Left renal cortex interstitium (tissue), 4 donors: ENCODE measurements around the gene SLC25A10. TPM values are rescaled to one million over a fixed set of nuclear protein-coding genes. Genes with fewer than 3 reads are reported as not detected.

Source experiments
- DNase-seq, 4 donors: peaks; one replicate each; pipeline ENCODE4 v3.0.0-alpha.2; 2013; ENCODE audit warnings: low read depth in 4 of 4, low spot score in 2 of 4, missing footprints in 1 of 4
- polyA plus RNA-seq, 4 donors: library from polyadenylated mRNA; unstranded; fragments of 120-200 nt; gene quantifications; one replicate each; pipeline ENCODE4 v1.2.1, GENCODE V29; 2013; ENCODE audit not compliant: insufficient read length in 4 of 4

SLC25A10 gene
- polyA plus RNA-seq, 4 donors: 11.7 to 22.9 (median 20.5) TPM

DNA sequence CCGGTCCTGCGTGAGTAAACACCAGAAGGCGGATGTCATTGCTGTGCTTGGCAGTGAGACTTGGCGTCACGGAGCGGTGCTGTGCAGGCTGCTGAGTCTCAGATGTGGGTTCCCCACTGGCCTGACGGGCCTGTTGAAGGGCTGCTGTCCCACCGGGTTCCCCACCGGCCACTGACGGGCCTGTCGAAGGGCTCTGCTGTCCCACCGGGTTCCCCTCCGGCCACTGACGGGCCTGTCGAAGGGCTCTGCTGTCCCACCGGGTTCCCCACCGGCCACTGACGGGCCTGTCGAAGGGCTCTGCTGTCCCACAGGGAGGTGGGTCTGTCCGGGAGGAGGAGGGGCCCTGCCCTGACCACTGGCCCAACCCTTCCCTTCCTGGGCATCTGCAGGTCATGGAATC lies 25.5 kb upstream of the SLC25A10 start:
- no peak for DNase-seq

DNA sequence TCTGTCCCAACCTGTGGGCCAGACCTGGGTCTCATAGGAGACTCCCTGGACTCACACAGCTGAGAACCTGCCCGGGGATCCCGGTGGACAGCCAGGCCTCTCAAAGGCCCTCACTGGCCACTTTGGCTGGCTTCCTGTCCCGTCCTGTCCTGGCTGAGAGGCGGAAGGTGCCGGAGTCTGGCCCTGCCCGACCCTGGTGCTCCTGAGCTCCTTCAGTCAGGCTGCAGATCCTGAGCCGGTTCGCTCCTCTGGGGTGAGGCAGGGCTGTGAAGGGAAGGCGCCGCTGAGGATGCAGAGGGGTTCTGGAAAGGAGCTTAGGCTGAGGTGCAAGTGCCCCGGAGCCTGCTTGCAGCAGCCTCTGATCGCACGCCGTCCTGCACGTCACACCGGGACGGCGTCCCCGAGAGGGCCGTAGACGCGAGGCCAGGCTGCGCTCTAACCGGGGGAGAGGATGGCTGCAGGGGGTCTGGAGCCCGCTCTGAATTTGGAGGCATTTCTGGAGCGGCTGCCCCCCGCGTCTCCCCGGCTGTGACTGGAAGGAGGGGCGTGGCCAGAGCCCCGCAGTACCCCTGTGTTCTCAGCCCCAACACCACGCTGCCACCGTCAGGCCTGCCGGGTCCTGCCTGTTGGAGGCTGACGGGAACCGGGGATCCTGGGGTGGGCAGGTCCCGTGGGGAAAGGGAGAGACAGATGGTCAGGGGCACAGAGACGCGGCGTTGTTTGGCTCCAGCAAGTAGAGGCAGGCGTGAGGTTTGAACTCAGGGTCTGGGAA lies 24.1 kb upstream of the SLC25A10 start:
- DNase-seq: no peak

DNA sequence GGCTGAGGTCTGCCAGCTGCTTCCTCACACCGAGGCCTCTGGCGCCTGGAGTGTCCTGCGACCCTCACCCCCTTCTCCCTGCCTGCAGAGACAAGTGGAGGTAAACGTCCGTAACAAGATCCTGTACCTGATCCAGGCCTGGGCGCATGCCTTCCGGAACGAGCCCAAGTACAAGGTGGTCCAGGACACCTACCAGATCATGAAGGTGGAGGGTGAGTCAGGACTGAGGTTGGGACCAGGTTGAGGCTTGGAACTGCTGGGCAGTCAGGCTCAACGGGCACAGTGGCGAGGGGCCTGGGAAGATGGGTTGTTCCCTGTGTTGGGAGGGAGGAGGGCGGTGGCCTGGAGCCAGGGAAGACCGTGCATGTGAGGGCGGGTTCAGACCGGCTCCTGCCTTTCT lies 23.5 kb upstream of the SLC25A10 start:
- DNase-seq: no peak

DNA sequence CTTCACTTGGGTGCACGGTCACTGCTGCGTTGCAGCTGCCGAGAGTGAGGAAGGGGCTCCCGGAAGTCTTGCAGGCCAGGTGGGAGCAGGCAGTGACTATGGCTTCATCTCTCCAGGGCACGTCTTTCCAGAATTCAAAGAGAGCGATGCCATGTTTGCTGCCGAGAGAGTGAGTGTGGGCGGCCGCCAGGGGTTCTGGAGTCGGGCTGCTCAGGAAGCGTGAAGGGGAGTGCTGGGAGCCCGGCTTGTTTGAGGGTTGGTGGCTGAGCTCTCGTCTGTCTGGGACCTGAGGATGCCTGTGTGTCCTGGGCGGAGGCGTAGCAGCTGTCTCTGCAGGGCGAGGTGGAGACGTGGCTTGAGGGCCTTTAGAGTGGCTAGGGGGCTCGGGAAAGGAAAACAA lies 22.0 kb upstream of the SLC25A10 start:
- DNase-seq: no peak

DNA sequence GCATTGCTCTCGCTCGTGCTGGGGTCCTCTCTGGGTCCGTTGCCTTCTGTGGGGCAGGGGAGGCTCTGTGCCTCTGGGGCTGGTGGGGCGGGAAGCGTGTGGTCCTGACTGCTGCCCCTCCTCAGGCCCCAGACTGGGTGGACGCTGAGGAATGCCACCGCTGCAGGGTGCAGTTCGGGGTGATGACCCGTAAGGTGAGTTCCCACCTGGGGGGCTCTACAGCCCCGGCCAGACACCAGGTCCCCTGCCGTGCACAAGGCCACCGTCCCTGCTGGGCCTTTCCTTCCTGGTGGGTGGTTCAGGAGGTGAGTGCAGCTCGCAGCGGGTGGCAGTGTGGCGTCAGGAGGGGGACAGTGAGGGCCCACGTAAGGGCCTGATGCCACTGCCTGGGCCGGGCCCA lies 21.5 kb upstream of the SLC25A10 start:
- DNase-seq: no peak

DNA sequence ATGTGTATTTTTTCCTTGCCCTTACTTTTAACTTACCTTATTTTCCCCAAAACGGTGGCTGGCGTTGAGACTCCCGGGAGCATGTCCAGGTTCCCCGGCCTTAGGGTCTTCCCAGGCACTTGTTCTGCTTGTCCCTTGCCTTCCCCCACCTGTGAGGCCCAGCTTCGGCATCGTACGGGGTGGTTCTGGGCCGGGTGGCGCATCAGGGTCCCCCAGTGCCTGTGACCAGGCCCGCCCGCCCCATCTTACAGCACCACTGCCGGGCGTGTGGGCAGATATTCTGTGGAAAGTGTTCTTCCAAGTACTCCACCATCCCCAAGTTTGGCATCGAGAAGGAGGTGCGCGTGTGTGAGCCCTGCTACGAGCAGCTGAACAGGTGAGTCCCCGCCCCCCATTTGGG lies 20.9 kb upstream of the SLC25A10 start:
- no peak for DNase-seq

DNA sequence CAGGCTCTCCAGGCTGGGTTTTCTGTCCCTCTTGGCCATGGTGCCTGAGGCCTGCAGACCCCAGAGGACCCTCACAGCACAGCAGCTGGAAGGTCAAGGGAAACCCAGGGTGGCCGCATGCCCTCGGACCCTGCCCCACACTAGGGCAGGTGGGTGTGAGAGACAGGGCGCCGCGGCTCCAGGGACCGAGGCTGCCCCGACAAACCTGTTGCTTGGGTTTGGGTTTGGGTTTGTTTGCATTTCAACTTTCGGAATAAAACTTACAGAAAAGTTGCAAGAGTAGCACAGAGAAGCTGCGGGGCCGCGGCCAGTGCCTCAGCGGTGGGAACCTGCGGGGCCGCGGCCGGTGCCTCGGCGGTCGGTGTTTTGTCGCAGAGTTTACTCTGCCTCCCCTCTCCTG lies 20.5 kb upstream of the SLC25A10 start:
- no peak for DNase-seq

DNA sequence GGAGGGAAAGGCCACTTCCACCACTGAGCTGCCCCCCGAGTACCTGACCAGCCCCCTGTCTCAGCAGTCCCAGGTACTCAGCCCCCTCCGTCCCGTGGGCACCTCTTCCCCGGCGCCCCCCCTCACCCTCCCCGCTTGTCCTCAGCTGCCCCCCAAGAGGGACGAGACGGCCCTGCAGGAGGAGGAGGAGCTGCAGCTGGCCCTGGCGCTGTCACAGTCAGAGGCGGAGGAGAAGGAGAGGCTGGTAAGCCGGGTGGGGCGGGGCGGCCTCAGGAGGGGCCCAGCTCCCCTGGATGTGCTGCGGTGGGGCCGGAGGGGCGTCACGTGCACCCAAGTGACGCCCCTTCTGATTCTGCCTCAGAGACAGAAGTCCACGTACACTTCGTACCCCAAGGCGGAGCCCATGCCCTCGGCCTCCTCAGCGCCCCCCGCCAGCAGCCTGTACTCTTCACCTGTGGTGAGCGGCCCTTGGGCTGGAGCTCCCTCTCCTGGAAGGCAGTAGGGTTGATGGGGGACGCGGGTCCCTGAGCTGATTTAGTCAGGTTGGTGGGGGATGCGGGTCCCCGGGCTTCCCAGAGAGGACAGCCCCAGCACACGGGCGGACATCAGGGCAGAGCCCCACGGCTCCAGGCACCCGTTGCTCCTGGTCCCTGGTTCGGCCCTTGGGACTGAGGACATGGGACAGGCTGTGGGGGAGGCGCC lies 18.4 kb upstream of the SLC25A10 start:
- DNase-seq: no peak

DNA sequence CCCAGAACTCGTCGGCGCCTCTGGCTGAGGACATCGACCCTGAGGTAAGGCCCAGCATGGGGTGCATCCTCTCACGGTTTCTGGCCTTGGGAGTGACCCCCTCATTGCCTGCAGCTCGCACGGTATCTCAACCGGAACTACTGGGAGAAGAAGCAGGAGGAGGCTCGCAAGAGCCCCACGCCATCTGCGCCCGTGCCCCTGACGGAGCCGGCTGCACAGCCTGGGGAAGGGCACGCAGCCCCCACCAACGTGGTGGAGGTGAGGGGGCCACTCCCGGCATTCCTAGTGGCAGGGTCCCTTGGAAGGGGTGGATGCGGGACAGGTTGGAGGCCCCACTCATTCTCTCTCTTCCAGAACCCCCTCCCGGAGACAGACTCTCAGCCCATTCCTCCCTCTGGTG lies 17.3 kb upstream of the SLC25A10 start:
- DNase-seq: no peak

DNA sequence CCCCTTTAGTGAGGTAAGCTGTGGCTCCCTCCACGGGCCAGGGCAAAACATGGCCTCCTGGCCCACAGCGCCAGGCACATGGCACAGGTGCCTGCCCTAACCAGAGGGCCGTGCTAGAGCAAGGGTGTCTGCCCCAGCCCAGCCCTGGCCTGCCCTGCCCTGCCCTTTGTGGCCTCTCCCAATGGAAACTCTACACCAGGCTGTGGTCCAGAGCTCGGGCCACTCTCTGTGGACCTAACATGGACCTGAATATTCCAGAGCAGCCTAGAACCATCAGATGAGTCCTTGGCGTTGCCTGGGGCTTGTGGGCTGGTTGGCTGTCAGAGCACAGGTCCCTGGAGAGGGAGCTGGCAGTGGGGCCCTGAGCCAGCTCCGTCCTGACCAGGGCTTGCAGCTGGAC lies 16.9 kb upstream of the SLC25A10 start:
- DNase-seq: no peak

DNA sequence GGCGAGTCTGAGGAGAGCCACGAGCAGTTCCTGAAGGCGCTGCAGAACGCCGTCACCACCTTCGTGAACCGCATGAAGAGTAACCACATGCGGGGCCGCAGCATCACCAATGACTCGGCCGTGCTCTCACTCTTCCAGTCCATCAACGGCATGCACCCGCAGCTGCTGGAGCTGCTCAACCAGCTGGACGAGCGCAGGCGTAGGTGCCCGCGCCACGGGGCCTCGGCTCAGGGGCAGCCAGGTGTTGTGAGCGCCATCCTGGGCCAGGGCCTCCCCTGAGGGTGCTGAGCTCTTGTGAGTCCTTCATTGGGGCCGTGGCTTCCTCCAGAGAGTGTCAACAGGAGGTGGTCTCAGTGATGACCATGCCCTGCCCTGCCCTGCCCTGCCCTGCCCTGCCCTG lies 16.3 kb upstream of the SLC25A10 start:
- no peak for DNase-seq

DNA sequence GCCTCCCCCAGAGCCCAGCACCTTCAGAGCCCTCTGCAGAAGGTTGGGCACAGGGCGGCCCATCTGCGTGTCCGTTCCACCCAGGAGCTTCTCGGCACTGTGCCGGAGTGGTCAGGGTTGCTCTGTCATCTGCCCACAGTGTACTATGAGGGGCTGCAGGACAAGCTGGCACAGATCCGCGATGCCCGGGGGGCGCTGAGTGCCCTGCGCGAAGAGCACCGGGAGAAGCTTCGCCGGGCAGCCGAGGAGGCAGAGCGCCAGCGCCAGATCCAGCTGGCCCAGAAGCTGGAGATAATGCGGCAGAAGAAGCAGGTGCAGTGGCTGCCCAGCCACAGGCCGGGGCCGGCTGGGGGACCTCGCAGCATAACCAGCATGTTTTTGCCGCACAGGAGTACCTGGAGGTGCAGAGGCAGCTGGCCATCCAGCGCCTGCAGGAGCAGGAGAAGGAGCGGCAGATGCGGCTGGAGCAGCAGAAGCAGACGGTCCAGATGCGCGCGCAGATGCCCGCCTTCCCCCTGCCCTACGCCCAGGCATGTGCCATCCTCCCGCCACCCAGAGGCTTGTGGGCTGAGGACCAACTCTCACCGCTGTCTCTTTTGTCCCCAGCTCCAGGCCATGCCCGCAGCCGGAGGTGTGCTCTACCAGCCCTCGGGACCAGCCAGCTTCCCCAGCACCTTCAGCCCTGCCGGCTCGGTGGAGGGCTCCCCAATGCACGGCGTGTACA lies 15.7 kb upstream of the SLC25A10 start:
- DNase-seq: no peak

DNA sequence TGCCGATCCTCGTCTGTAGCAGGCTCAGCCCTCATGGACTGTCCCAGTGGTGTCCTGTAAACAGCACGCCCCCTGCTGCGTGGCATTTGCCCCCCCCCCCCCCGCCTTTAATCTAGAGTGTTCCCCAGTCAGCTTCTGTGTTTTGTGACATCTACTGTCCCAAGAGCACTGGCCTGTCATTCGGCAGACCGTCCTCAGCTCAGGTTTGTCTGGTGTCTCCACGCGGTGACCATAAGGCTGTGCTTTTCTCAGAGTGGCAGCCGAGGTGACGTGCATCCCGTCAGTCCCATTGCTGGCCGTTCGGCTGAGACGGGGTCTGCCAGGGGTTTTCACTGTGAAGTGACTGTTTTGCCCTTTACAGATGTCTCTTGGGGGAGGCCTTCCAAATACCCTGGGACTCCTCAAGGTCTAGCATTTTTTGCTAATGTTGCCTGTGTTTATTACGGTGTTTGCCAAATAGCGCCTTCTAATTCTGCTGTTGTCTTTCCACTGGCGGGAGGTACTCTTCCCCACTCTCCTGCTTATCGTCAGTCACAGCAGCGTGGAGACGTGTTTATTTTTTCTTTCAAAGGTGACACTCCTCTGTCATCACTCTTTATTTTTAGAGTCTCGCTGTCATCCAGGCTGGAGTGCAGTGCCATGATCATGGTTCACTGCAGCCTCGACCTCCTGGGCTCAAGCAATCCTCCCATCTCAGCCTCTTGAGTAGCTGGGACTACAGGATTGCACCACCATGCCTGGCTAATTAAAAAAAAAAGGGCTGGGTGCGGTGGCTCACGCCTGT lies 14.6 kb upstream of the SLC25A10 start:
- DNase-seq: no peak

DNA sequence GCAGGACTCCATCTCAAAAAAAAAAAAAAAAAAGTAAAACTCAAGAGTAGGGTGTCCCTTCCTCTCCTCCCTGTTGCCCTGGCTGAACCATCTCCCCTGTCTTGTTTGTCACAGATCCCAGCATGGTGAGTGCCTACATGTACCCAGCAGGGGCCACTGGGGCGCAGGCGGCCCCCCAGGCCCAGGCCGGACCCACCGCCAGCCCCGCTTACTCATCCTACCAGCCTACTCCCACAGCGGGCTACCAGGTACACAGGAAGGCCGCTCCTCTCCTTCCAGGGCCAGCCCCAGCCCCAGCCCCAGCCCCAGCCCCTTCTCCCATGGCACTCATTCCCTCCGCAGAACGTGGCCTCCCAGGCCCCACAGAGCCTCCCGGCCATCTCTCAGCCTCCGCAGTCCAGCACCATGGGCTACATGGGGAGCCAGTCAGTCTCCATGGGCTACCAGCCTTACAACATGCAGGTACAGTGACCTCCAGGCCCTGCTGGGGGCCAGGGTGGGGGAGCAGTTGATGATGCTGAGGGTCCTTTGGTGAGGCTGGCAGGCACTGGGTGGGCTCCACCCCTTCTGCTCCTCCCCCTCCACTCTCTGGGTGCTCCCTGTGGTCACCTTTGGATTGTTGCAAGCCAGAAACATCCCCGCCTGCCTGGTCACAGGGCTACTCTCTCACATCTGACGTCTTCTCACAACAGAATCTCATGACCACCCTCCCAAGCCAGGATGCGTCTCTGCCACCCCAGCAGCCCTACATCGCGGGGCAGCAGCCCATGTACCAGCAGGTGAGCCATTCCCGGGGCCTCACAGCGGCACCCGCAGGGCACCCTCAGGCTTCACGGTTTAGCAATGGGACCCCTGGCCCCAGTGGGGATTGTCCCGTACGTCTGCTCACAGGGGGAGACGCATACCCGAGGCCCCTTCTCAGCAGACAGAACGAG lies 11.5 kb upstream of the SLC25A10 start:
- DNase-seq: no peak

DNA sequence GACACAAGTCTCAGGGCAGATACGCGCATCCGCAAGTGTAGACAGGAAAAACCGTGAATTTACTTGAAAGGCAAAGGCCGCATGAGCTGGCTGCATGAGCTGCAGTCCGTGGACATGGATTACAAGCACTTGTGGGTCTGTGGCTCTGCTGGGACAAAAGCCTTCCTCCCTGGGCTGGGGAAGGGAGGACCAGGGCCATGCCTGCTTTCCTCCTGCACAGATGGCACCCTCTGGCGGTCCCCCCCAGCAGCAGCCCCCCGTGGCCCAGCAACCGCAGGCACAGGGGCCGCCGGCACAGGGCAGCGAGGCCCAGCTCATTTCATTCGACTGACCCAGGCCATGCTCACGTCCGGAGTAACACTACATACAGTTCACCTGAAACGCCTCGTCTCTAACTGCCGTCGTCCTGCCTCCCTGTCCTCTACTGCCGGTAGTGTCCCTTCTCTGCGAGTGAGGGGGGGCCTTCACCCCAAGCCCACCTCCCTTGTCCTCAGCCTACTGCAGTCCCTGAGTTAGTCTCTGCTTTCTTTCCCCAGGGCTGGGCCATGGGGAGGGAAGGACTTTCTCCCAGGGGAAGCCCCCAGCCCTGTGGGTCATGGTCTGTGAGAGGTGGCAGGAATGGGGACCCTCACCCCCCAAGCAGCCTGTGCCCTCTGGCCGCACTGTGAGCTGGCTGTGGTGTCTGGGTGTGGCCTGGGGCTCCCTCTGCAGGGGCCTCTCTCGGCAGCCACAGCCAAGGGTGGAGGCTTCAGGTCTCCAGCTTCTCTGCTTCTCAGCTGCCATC lies 10.6 kb upstream of the SLC25A10 start:
- DNase-seq: no peak

DNA sequence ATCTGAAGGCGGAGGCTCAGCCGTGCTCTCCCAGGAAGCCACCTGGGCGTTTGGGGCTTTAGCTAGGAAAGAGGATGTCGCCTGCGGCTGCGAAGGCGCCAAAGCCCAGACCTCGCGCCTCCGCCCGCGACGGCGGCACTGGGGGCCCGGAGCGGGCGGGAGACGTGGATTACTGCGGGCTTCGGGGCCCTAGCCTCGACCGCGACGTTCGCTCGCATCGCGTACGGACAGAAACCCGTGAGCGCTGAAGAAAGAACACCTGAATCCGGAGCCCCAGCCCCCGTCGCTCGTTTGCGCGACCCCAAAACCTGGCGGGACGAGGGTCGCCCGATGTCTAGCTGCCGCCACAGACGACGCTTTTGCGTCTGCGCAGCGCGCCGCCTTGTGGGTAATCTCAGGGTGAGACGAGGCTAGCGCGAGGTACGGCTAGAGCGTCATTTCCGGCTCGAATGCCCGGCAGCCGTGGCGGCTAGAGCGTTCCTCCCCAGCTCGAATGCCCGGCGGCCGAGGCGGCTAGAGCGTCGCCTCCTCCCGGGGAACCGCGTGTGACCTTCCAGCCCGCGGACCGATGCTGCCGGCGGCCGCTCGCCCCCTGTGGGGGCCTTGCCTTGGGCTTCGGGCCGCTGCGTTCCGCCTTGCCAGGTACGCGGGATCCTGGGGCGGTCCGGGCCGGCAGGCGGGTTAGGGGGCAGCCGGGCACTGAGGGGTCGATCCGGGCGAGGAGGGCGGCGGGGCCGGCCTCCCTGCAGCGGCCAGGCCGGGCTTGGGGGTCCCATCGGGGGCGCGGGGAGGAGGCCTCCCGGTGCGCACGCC lies 8.9 kb upstream of the SLC25A10 start, which contains the start of gene MRPL12:
Gene MRPL12, plus strand, starts transcription at position 434 of the 813 bp plus-strand sequence. Its CDS starts 135 bp downstream, at position 569.
- peak in 3 of 4 donors; percentile 72 to 92 (median 85) for DNase-seq

DNA sequence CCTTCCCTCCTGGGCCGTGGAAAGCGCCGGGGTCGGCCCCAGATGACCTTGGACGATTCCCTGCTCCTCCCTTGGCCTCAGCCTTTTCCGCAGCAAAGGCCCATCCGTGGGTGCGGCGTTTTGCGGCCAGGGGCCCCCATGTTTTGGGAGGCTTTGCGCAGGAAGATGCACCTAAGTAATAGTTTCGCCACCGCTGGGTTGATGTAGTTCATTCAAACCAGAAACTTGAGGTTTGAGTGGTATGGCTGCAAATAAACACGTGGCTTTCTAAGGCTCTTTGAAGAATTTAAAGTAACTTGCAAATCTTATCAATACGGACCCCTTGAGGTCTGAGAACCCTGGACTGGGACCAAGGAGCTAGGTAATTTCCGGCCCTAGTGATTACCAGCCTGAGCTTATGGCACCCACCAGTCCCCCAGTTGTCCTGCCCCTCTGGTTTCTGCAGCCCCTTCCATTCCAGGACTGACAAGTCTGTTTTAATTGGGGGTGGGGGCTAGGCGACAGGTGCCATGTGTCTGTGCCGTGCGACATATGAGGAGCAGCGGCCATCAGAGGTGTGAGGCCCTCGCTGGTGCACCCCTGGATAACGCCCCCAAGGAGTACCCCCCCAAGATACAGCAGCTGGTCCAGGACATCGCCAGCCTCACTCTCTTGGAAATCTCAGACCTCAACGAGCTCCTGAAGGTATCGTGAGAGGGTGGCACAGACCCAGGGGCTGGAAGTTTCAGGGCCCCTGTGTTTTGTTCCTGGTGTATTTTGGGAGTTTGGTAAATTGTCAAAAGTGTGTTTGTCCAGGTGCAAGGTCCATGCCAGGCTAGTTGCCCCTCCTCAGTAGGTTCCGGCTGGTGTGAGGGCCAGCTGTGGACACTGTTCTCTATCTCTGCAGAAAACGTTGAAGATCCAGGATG lies 8.1 kb upstream of the SLC25A10 start:
- DNase-seq: no peak
